CD14-positive monocyte (primary cell): Measurements from ENCODE around the gene BICDL1. TPM values are rescaled to one million over a fixed set of nuclear protein-coding genes. Genes with fewer than 3 reads are reported as not detected.
A peak's percentile ranks its signal among the peaks of the same experiment; 100 is the strongest.

ENCODE experiments used
- DNase-seq, 3 donors: peaks; one replicate each; pipeline ENCODE4 v3.0.0-alpha.2; 2011 to 2022
- H2AFZ ChIP-seq: 2 replicates; pipeline ENCODE4 v1.6.0; 2012; ENCODE audit warnings: mild to moderate bottlenecking, low read depth, low read length, inconsistent platforms; ENCODE audit not compliant: insufficient read depth, poor library complexity, severe bottlenecking
- H3K27ac ChIP-seq, 2 donors: 1 replicate in 1 of 2; 2 replicates in 1 of 2; pipeline ENCODE4 v1.5.1; 2012 to 2013; ENCODE audit warnings: low read length in 2 of 2, control low read depth in 1 of 2, inconsistent platforms in 1 of 2, low read depth in 1 of 2, mild to moderate bottlenecking in 1 of 2
- H3K27me3 ChIP-seq, 2 donors: one replicate each; pipeline versions ENCODE4 v1.6.0 to v1.6.1; 2011 to 2013; ENCODE audit warnings: low read length in 2 of 2; ENCODE audit not compliant: control insufficient read depth in 2 of 2, insufficient read depth in 2 of 2
- H3K36me3 ChIP-seq, 2 donors: replicated peaks in 1 of 2; 1 replicate in 1 of 2; 2 replicates in 1 of 2; pipeline versions ENCODE4 v1.5.1 to v1.6.1; 2012 to 2013; ENCODE audit warnings: low read length in 2 of 2, control low read depth in 1 of 2, inconsistent platforms in 1 of 2, mild to moderate bottlenecking in 1 of 2; ENCODE audit not compliant: insufficient read depth in 2 of 2, control insufficient read depth in 1 of 2
- H3K4me1 ChIP-seq, 2 donors: 1 replicate in 1 of 2; 2 replicates in 1 of 2; pipeline versions ENCODE4 v1.5.1 to v1.6.1; 2012 to 2013; ENCODE audit warnings: low read length in 2 of 2, control low read depth in 1 of 2, inconsistent platforms in 1 of 2, mild to moderate bottlenecking in 1 of 2, moderate library complexity in 1 of 2; ENCODE audit not compliant: insufficient read depth in 2 of 2, control insufficient read depth in 1 of 2
- H3K4me2 ChIP-seq: replicated peaks from 2 replicates; pipeline ENCODE3; 2012; ENCODE audit warnings: low read length, moderate library complexity, mild to moderate bottlenecking; ENCODE audit not compliant: poor library complexity, severe bottlenecking; ENCODE audit errors: extremely low read depth
- H3K4me3 ChIP-seq, 3 experiments: fragments of 200-600 bp in 1 of 3; sonication (generic) in 1 of 3; replicated peaks in 1 of 3; 1 replicate in 2 of 3; 2 replicates in 1 of 3; pipeline ENCODE4 v1.5.1; 2011 to 2013; ENCODE audit warnings: low read length in 3 of 3, mild to moderate bottlenecking in 3 of 3, control low read depth in 2 of 3, low read depth in 2 of 3, inconsistent platforms in 1 of 3, moderate library complexity in 1 of 3
- H3K79me2 ChIP-seq: 2 replicates; pipeline ENCODE4 v1.6.0; 2012; ENCODE audit warnings: mild to moderate bottlenecking, control low read depth, inconsistent platforms, low read length, moderate library complexity; ENCODE audit not compliant: insufficient read depth
- H3K9ac ChIP-seq: 2 replicates; pipeline ENCODE4 v1.6.0; 2017; ENCODE audit warnings: low read length, mild to moderate bottlenecking; ENCODE audit not compliant: insufficient read depth, poor library complexity, severe bottlenecking
- H3K9me3 ChIP-seq, 2 donors: replicated peaks in 1 of 2; 1 replicate in 1 of 2; 2 replicates in 1 of 2; pipeline versions ENCODE4 v1.5.1 to v1.6.1; 2012 to 2013; ENCODE audit warnings: low read length in 2 of 2, control low read depth in 1 of 2; ENCODE audit not compliant: control insufficient read depth in 1 of 2, insufficient read depth in 1 of 2
- H4K20me1 ChIP-seq: 2 replicates; pipeline ENCODE4 v1.6.0; 2012; ENCODE audit warnings: mild to moderate bottlenecking, low read length, control low read depth, moderate library complexity; ENCODE audit not compliant: insufficient read depth
- H3K27ac Mint-ChIP-seq, 7 donors: one replicate each; pipeline ENCODE4 v1.8.0; 2020; ENCODE audit warnings: mild to moderate bottlenecking in 7 of 7, mixed read lengths in 7 of 7, moderate library complexity in 6 of 7, inconsistent platforms in 2 of 7
- H3K27me3 Mint-ChIP-seq, 3 donors: one replicate each; pipeline ENCODE4 v1.8.0; 2021 to 2022; ENCODE audit warnings: low read depth in 3 of 3, mild to moderate bottlenecking in 3 of 3, mixed read lengths in 3 of 3, moderate library complexity in 3 of 3, inconsistent platforms in 1 of 3
- H3K36me3 Mint-ChIP-seq, 2 donors: one replicate each; pipeline ENCODE4 v1.8.0; 2020; ENCODE audit warnings: mixed read lengths in 2 of 2, inconsistent platforms in 1 of 2, mild to moderate bottlenecking in 1 of 2
- H3K4me1 Mint-ChIP-seq: one replicate; pipeline ENCODE4 v1.8.0; 2020; ENCODE audit warnings: mild to moderate bottlenecking, mixed read lengths
- H3K4me3 Mint-ChIP-seq, 2 donors: one replicate each; pipeline ENCODE4 v1.8.0; 2020; ENCODE audit warnings: mild to moderate bottlenecking in 2 of 2, mixed read lengths in 2 of 2, moderate library complexity in 1 of 2
- H3K9me3 Mint-ChIP-seq, 7 donors: one replicate each; pipeline ENCODE4 v1.8.0; 2020 to 2022; ENCODE audit warnings: mixed read lengths in 7 of 7, mild to moderate bottlenecking in 6 of 7, moderate library complexity in 6 of 7, inconsistent platforms in 2 of 7
- WGBS: methylation state at CpG from one replicate; pipeline ENCODE4 v1.1.5; 2013; ENCODE audit warnings: missing lambda C conversion rate; ENCODE audit not compliant: insufficient coverage; 5-methylcytosine and 5-hydroxymethylcytosine counted together
- intact Hi-C, 2 donors: fragments of 100-400 bp; cut with micrococcal nuclease; formaldehyde crosslinking; loops; one replicate each; pipeline versions ENCODE4 v1.15.0 to v1.15.1; 2023
- polyA plus RNA-seq, 3 donors: library from polyadenylated mRNA; depleted of rRNA in 1 of 3; unstranded in 2 of 3; stranded (reverse) in 1 of 3; fragments of 300-500 nt in 2 of 3; fragments of >200 nt in 1 of 3; fragmentation: Illumina TruSeq in 2 of 3; gene quantifications; 1 replicate in 2 of 3; 2 replicates in 1 of 3; pipeline ENCODE4 v1.2.3, GENCODE V29; 2012 to 2021
- TF ChIP-seq, protein P1 (sequence below): fragments of 200-600 bp; IDR thresholded peaks from one replicate; pipeline ENCODE4 v1.8.0; 2022; ENCODE audit warnings: antibody characterized with exemption, mild to moderate bottlenecking

BICDL1 gene
- polyA plus RNA-seq, 3 donors = 0.13 TPM; not detected in 2

DNA sequence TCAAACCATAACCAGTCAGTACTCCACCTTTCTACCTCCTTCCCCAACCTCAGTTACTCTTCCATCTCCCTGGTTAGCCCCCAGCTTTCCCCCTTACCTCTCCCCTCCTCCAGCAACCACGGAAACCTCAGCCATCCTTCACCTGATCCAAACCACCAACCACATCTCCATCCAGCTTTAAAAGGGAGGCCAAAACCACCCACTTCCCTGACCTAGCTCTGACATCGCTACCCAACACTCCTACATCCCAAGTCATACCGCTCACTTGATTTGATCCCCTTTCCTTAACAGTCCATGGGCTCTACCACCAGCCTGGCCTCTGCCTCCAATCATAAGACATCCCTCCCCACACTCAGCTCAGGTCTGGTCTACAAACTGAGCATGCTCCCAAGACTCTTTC, 126.0 kb downstream of the BICDL1 start:
- Histone ChIP-seq H3K4me1 (peaks cover 68 to 77% of the 10 kb centered on the region in 2 donors), H2AFZ (no peak overlapping the region), H3K4me3 (peak overlapping the region in 1 of 3 experiments; percentile 91), H3K4me2 (peak overlapping the region; percentile 89), H3K36me3 (peaks cover 0 to 14% of the 10 kb centered on the region in 2 donors), H3K9ac (peak overlapping the region; percentile 80), H3K9me3 (peaks cover 0 to 3% of the 10 kb centered on the region in 2 donors), H4K20me1 (peaks cover 79% of the 10 kb centered on the region), H3K27ac (peak overlapping the region in 1 of 2 donors; percentile 91), H3K27me3 (no peaks in the 10 kb centered on the region), H3K79me2 (peaks cover 65% of the 10 kb centered on the region)
- Mint-ChIP-seq H3K4me3 (peak overlapping the region; percentile 43 to 99), H3K27me3 (no peaks in the 10 kb centered on the region), H3K27ac (peak overlapping the region in 5 of 7 donors; percentile 13 to 97 (median 57)), H3K4me1 (peaks cover 81% of the 10 kb centered on the region), H3K9me3 (peaks cover 0 to 5% (median 0%) of the 10 kb centered on the region in 7 donors), H3K36me3 (peaks cover 19 to 41% of the 10 kb centered on the region in 2 donors)
- intact Hi-C loops = loop anchor here in 1 of 2 donors (5.0 kb wide), 1 partner anchor 87 kb away; the partner anchor contains the start of gene RPLP0
- TF ChIP-seq, protein P1, sequence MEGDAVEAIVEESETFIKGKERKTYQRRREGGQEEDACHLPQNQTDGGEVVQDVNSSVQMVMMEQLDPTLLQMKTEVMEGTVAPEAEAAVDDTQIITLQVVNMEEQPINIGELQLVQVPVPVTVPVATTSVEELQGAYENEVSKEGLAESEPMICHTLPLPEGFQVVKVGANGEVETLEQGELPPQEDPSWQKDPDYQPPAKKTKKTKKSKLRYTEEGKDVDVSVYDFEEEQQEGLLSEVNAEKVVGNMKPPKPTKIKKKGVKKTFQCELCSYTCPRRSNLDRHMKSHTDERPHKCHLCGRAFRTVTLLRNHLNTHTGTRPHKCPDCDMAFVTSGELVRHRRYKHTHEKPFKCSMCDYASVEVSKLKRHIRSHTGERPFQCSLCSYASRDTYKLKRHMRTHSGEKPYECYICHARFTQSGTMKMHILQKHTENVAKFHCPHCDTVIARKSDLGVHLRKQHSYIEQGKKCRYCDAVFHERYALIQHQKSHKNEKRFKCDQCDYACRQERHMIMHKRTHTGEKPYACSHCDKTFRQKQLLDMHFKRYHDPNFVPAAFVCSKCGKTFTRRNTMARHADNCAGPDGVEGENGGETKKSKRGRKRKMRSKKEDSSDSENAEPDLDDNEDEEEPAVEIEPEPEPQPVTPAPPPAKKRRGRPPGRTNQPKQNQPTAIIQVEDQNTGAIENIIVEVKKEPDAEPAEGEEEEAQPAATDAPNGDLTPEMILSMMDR = no peak
- 56% methylated on average over 3 of the region's 3 CpGs for WGBS
- DNase-seq = no peak

DNA sequence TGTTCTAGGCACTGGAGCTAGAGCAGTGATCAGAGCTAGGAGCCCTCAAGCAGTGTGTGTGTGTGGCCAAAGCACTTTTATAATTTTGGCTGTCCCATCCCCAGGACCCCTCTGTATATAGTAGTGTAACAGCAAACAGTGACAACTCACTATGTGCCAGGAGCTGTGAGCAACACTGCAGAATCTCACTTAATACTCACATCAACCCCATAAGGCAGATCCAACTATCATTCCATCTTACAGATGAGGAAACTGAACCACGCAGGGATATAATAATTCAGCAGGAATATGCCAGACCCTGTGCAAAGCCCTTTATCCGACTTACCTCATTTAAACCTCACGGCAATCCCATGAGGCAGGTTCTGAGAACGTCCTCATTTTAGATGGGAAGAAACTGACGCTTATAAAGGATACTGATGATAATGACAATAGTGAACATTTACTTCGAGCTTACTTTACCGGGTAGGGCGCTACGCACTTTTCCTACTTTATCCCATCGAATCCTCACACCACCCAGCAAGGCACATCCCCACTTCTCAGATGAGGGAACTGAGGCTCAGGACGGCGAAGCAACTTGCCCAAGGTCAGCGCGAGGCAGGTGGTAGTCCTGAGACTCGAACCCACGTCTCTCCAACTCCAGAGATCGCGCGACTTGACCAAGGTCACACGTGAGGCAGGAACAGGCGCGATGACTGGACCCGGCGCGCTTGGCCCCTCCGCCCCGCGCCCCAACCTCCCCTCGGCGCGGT, 126.8 kb downstream of the BICDL1 start:
- Histone ChIP-seq H2AFZ (no peak overlapping the region), H3K27ac (peak overlapping the region in 1 of 2 donors; percentile 91), H3K27me3 (no peaks in the 10 kb centered on the region), H3K4me3 (peak overlapping the region; percentile 61 to 97 (median 91)), H3K36me3 (peaks cover 0 to 14% of the 10 kb centered on the region in 2 donors), H3K9me3 (peaks cover 0 to 3% of the 10 kb centered on the region in 2 donors), H3K4me1 (peaks cover 61 to 77% of the 10 kb centered on the region in 2 donors), H3K79me2 (peaks cover 62% of the 10 kb centered on the region), H3K4me2 (peak overlapping the region; percentile 89), H3K9ac (peak overlapping the region; percentile 80), H4K20me1 (peaks cover 71% of the 10 kb centered on the region)
- Mint-ChIP-seq H3K4me1 (peaks cover 79% of the 10 kb centered on the region), H3K36me3 (peaks cover 19 to 41% of the 10 kb centered on the region in 2 donors), H3K27ac (peak overlapping the region; percentile 85 to 97 (median 91)), H3K9me3 (peaks cover 0 to 5% (median 0%) of the 10 kb centered on the region in 7 donors), H3K27me3 (no peaks in the 10 kb centered on the region), H3K4me3 (peak overlapping the region; percentile 96 to 99)
- peak in 2 of 3 donors; percentile 18 to 47 for DNase-seq
- intact Hi-C loops = loop anchor here in 1 of 2 donors (5.0 kb wide), 1 partner anchor 86 kb away; the partner anchor contains the start of gene RPLP0
- 4% methylated on average over 17 of the region's 31 CpGs for WGBS
- TF ChIP-seq, protein P1 = no peak
